ENCODE measurements around the gene TRIM32.

TRIM32 gene

GRCh38 chr9:116706310-116707290 is 19.5 kb downstream of the TRIM32 start:
- DNase-seq = no peak

- no peak for DNase-seq
These were observed 25.7 kb downstream of the TRIM32 start for GRCh38 chr9:116712781-116713180.

- peak; percentile 36 for DNase-seq
These were observed 26.2 kb downstream of the TRIM32 start for GRCh38 chr9:116713271-116713670.

GRCh38 chr9:116715751-116716150 is 28.6 kb downstream of the TRIM32 start:
- DNase-seq = no peak

- DNase-seq = no peak
These were observed 29.3 kb downstream of the TRIM32 start for GRCh38 chr9:116716438-116716837.

- DNase-seq = no peak
These were observed 30.0 kb downstream of the TRIM32 start for GRCh38 chr9:116717150-116717549.

GRCh38 chr9:116718111-116718510 is 31.0 kb downstream of the TRIM32 start:
- no peak for DNase-seq

- DNase-seq = no peak
These were observed 33.0 kb downstream of the TRIM32 start for GRCh38 chr9:116720111-116720510.

- DNase-seq = no peak
These were observed 34.3 kb downstream of the TRIM32 start for GRCh38 chr9:116721411-116721810.

- DNase-seq = no peak
These were observed 34.8 kb downstream of the TRIM32 start for GRCh38 chr9:116721944-116722343.

GRCh38 chr9:116724123-116724522 is 37.0 kb downstream of the TRIM32 start:
- no peak for DNase-seq

GRCh38 chr9:116726602-116727001 is 39.5 kb downstream of the TRIM32 start:
- no peak for DNase-seq

- DNase-seq = no peak
These were observed 46.0 kb downstream of the TRIM32 start for GRCh38 chr9:116733010-116733641.

GRCh38 chr9:116736399-116737151 is 49.5 kb downstream of the TRIM32 start:
- DNase-seq = no peak

GRCh38 chr9:116737152-116737546 is 50.0 kb downstream of the TRIM32 start:
- DNase-seq = no peak

GRCh38 chr9:116741086-116741740 is 54.1 kb downstream of the TRIM32 start:
- no peak for DNase-seq

GRCh38 chr9:116741742-116742141 is 54.6 kb downstream of the TRIM32 start:
- DNase-seq = no peak

GRCh38 chr9:116749176-116749575 is 62.1 kb downstream of the TRIM32 start:
- DNase-seq = no peak

GRCh38 chr9:116749772-116750171 is 62.7 kb downstream of the TRIM32 start:
- no peak for DNase-seq

GRCh38 chr9:116750510-116750909 is 63.4 kb downstream of the TRIM32 start:
- no peak for DNase-seq

Data from DMS79 treated with DMSO at 0.1 percent for 48 hours (cell line).